Measurements from ENCODE around the gene FBXW7. TPM values are rescaled to one million over a fixed set of nuclear protein-coding genes. Genes with fewer than 3 reads are reported as not detected.
"Not testable (repeated sequence)": the region's sequence is repeated elsewhere in the genome, so short reads cannot be mapped to it uniquely, and the experiment has no call there.

Gene FBXW7
- total and polyA plus RNA-seq, 5 donors = 14.8 to 52.2 (median 47.3) TPM

DNA sequence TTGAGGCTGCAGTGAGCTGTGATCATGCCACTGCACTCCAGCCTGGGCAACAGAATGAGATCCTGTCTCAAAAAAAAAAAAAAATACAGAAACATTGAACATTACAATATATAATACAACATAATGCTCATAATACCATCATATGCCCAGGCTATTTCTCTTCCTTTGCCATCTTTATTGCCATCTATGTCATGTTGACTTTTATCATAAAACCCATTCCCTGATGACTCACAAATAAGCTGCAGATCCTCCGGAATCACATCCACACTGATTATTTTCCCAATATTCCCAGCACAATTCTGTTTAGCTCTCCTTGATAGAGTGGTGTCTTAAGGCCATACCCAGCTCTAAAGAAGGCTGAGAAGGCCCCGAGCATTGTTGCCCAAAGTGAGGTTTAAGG is 9.2 kb upstream of the FBXW7 start:
- no peak for ATAC-seq
- Histone ChIP-seq H3K27ac (ENCODE audit: low read length) (no peak overlapping the region), H3K27me3 (ENCODE audit: control insufficient read depth, insufficient read depth) (no peaks in the 10 kb centered on the region), H3K4me3 (ENCODE audit: low read length) (no peak overlapping the region), H3K9me3 (ENCODE audit: control insufficient read depth, low read length) (no peaks in the 10 kb centered on the region), H3K4me1 (ENCODE audit: control insufficient read depth, insufficient read depth, low read length) (no peaks in the 10 kb centered on the region)
- intact Hi-C loops (cut with DNase I) = no loop called here
- WGBS = 88% methylated on average over 2 of the region's 2 CpGs
- no peak for DNase-seq

DNA sequence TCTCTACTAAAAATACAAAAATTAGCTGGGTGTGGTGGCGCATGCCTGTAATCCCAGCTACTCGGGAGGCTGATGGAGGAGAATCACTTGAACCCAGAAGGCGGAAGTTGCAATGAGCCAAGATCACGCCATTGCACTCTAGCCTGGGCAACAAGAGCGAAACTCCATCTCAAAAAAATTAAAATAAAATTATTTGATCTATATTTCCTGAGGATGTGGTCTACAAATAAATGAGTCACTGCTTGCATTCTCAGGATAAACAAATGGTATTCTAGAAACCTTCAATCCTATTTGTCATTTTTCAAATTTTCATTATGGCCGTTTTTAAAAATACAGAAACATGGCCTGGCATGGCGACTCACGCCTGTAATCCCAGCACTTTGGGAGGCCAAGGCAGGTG is 8.6 kb upstream of the FBXW7 start:
- H3K27ac ChIP-seq (ENCODE audit: low read length); H3K4me1 ChIP-seq (ENCODE audit: control insufficient read depth, insufficient read depth, low read length); ATAC-seq; H3K9me3 ChIP-seq (ENCODE audit: control insufficient read depth, low read length); H3K27me3 ChIP-seq (ENCODE audit: control insufficient read depth, insufficient read depth); intact Hi-C loops (cut with DNase I); DNase-seq; H3K4me3 ChIP-seq (ENCODE audit: low read length): not testable (repeated sequence)
- 94% methylated on average over 8 of the region's 8 CpGs for WGBS

DNA sequence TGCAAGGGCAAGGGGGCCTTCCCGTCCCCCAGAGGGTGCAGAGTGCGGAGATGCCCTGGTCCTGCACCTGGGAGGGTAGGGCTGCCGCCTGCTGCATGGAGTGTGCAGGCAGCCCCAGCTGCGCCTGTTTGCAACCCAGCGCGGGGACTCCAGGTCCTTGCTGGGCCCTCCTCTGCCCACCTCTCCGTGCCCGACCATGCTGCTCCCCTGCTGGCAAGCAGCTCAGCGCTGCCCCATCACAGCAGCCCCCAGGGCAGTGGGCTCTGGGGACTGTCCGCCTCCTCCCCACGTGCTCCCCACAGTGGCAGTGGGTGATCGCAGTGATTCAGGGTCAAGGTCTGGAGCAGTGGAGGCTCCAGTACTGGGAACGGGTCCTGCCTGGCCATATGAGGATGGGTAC is 5.0 kb upstream of the FBXW7 start:
- no peaks in the 10 kb centered on the region for H3K9me3 ChIP-seq (ENCODE audit: control insufficient read depth, low read length)
- no peak for ATAC-seq
- WGBS = 91% methylated on average over 13 of the region's 13 CpGs
- H3K4me3 ChIP-seq (ENCODE audit: low read length) = no peak overlapping the region
- no peaks in the 10 kb centered on the region for H3K27me3 ChIP-seq (ENCODE audit: control insufficient read depth, insufficient read depth)
- H3K4me1 ChIP-seq (ENCODE audit: control insufficient read depth, insufficient read depth, low read length) = no peaks in the 10 kb centered on the region
- intact Hi-C loops (cut with DNase I) = no loop called here
- peak in 1 of 3 donors; percentile 44 for DNase-seq
- H3K27ac ChIP-seq (ENCODE audit: low read length) = no peak overlapping the region

DNA sequence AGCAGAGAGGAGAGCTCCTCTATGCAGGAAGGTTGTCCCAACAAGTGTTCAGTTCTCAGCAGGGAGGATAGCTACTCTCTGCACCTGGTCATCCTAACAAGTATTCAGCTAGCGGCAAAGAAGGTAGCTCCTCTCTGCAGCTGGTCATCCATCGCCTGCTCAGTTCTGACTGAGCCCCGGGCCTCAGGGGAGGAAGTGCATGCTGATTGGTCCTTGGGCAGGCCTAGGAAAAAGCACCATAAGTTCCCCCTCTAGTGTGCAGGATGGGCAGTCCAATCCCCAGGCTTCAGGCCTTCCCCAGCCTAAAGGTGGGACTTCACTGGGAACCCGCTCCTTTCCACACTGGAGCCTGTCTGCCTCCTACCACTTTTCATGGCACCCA is 4.4 kb upstream of the FBXW7 start:
- 94% methylated on average over 4 of the region's 4 CpGs for WGBS
- Histone ChIP-seq H3K27ac (ENCODE audit: low read length) (no peak overlapping the region), H3K4me1 (ENCODE audit: control insufficient read depth, insufficient read depth, low read length) (no peaks in the 10 kb centered on the region), H3K27me3 (ENCODE audit: control insufficient read depth, insufficient read depth) (no peaks in the 10 kb centered on the region), H3K9me3 (ENCODE audit: control insufficient read depth, low read length) (no peaks in the 10 kb centered on the region), H3K4me3 (ENCODE audit: low read length) (no peak overlapping the region)
- ATAC-seq (no peak), DNase-seq (no peak)
- intact Hi-C loops (cut with DNase I) = no loop called here

DNA sequence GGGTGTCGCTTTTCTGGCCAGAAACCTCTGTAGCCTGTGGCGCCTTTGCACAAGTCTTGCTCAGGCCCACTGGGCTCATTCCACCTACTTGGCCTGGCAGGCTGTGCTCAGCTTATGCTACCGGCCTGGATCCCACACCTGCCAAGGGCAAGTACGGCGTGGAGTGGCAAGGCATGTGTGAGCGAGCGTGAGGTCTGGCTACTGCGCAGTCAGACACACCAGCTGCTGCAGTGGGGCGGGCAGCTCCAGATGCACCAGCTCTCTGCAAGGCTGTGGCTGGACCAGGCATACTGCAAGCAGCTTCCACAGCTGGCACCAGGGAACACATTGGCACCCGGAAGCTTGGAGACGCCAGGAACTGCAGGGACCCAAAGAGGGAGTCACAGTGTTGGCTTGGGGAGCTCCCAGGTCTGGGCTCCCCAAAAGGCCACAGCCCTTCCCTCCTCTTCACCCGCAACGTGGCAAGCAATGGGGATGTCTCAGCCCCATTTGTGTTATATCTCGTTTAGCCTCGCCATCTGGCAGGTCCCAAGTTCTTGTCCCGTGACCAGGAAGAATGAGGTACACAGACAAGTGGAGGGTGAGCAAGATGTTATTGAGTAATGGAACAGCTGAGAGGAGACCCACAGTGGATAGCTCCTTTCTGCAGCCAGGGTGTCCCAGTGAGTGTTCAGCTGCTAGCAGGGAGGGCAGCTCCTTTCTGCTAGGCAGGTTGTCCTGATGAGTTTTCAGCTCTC is 3.8 kb upstream of the FBXW7 start:
- Histone ChIP-seq H3K4me1 (ENCODE audit: control insufficient read depth, insufficient read depth, low read length) (no peaks in the 10 kb centered on the region), H3K27me3 (ENCODE audit: control insufficient read depth, insufficient read depth) (no peaks in the 10 kb centered on the region), H3K9me3 (ENCODE audit: control insufficient read depth, low read length) (no peaks in the 10 kb centered on the region), H3K4me3 (ENCODE audit: low read length) (no peak overlapping the region), H3K27ac (ENCODE audit: low read length) (no peak overlapping the region)
- DNase-seq = no peak
- 97% methylated on average over 16 of the region's 16 CpGs for WGBS
- ATAC-seq = no peak
- intact Hi-C loops (cut with DNase I) = no loop called here

DNA sequence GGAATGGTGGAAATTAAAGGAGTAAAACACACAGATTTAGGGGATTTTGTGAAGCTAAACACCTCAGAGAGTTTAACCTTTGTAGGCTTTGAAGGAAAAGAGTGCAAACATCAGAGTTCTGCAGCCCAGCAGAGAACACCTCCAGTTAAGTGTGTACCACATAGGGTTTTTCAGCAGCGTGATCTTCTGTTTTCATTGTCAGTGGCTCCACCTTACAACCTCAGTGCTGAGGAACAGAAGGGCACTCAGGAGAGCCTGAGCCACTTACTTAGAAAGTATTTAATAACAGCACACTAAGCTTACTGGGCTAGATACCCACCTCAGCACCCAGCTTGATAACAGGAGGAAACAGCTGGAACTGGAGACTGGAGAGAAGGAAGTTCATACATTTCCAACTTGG is 2.0 kb upstream of the FBXW7 start:
- Histone ChIP-seq H3K4me1 (ENCODE audit: control insufficient read depth, insufficient read depth, low read length) (no peaks in the 10 kb centered on the region), H3K9me3 (ENCODE audit: control insufficient read depth, low read length) (no peaks in the 10 kb centered on the region), H3K27me3 (ENCODE audit: control insufficient read depth, insufficient read depth) (no peaks in the 10 kb centered on the region), H3K27ac (ENCODE audit: low read length) (no peak overlapping the region), H3K4me3 (ENCODE audit: low read length) (no peak overlapping the region)
- DNase-seq (no peak), ATAC-seq (no peak)
- WGBS = 85% methylated on average over 1 of the region's 1 CpG
- intact Hi-C loops (cut with DNase I) = no loop called here

DNA sequence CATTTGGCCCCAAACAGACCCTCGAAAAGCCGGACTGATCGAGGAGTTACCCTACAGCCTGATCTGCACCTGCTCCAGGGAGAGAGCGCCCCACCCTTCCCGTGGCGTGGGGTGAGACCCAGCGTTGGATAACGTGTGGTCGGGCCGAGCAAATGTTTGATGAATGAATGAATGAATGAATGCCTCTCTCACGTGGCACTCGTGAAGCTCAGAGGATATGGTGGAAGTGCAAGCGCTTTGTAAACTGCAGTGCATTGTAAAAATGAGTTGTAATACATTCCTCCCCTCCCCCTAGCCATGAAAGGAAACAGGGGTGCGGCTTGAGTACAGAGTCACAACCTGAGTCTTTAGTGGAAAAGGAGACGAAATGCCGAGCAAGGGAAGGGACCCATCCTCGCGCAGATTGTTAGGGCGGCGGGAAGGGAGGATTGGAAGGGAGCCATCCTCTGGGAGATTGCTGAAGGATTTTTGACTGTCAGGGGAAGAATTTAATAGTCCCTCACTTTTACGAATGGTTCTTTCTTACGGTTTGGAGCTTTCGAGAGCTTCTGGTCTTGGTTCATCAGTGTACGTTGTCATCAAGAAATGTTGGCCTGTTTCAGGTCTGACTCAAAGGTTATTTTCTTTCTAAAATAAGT is 772 bp upstream of the FBXW7 start:
- peak; percentile 18 to 50 for ATAC-seq
- no peak for DNase-seq

DNA sequence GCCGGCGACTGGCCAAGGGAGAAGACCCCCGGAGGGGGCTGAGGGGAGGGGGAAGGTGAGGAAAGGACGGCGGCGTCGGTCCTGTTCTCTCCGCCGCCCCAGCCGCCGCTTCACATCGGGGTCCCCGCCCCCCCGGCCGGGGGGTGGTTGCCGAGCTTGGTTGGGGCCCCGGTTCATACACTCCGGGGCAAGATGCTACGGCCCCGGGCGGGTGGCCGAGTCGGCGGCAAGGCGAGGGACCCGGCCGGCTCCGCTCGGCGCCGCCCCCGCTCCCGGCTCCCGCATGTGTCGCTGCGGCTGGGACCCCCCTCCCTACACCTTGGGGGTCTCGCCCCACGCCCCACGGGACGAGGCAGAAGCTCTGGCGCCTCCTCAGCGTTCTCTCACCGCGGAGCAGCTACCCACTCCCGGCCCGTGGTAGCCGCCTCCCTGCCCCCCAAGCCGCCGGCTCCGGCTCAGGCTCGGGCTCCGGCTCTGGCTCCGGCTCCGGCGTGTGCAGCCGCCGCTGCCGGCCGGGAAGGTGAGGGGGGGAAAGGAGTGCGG is 461 bp downstream of the FBXW7 start:
- intact Hi-C loops (cut with DNase I) = no loop called here
- peak in 1 of 2 donors; percentile 22 for ATAC-seq
- peak; percentile 35 to 77 (median 63) for DNase-seq
- Histone ChIP-seq H3K9me3 (ENCODE audit: control insufficient read depth, low read length) (no peaks in the 10 kb centered on the region), H3K4me1 (ENCODE audit: control insufficient read depth, insufficient read depth, low read length) (no peaks in the 10 kb centered on the region), H3K27me3 (ENCODE audit: control insufficient read depth, insufficient read depth) (no peaks in the 10 kb centered on the region), H3K4me3 (ENCODE audit: low read length) (peak overlapping the region; percentile 98), H3K27ac (ENCODE audit: low read length) (peak overlapping the region; percentile 91)
- WGBS = under 1% methylated on average over 60 of the region's 60 CpGs

More for the DNA sequence above, 772 bp upstream of the FBXW7 start:
- Histone ChIP-seq H3K27me3 (ENCODE audit: control insufficient read depth, insufficient read depth) (no peaks in the 10 kb centered on the region), H3K4me3 (ENCODE audit: low read length) (peak overlapping the region; percentile 98), H3K4me1 (ENCODE audit: control insufficient read depth, insufficient read depth, low read length) (no peaks in the 10 kb centered on the region), H3K9me3 (ENCODE audit: control insufficient read depth, low read length) (no peaks in the 10 kb centered on the region), H3K27ac (ENCODE audit: low read length) (peak overlapping the region; percentile 79)
- WGBS = under 1% methylated on average over 24 of the region's 24 CpGs
- intact Hi-C loops (cut with DNase I) = no loop called here

DNA sequence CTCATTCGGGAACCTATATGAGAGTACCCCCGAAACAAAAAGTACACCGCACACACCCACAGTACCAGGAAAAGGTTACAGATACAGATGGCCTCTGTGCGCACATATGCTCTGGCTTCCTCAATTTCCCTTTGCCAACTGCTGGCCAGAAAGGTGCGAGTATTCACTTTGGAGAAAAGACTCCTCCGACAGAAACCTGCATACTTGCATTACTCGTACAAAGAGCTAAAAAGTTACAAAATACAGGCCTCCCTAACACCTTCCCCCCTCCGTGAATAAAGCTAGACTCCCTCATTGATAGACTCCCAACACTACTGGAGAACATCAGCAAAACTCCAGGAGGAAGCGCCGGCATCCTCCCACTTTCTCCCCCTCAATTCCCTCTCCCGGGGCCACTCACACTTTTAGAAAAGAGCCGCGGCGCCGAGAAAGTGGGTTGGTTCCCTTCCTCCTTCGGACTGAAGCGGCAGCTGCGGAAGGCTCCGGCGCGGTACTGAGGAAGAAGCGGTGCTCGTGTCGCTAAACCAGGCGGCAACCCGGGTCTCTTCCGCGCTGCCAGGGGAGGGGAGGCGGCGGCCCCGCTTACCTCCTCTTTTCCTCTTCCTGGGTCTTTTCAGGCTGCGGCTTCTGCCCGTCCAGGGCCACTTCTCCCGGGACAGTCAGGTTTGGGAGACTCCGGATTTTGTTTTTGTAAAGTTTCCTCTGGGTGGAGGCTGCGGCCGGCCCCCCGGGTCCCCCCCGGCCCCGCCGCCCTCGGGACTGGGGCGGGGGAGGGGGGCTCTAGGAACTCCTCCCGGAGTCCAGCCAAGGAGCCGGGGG is 1.1 kb downstream of the FBXW7 start:
- 2% methylated on average over 45 of the region's 45 CpGs for WGBS
- intact Hi-C loops (cut with DNase I) = no loop called here
- peak overlapping the region; percentile 14 for H3K27ac ChIP-seq (ENCODE audit: low read length)
- DNase-seq = peak; percentile 29 to 74 (median 74)
- no peak for ATAC-seq
- no peaks in the 10 kb centered on the region for H3K4me1 ChIP-seq (ENCODE audit: control insufficient read depth, insufficient read depth, low read length)
- H3K4me3 ChIP-seq (ENCODE audit: low read length) = peak overlapping the region; percentile 98
- H3K9me3 ChIP-seq (ENCODE audit: control insufficient read depth, low read length) = no peaks in the 10 kb centered on the region
- no peaks in the 10 kb centered on the region for H3K27me3 ChIP-seq (ENCODE audit: control insufficient read depth, insufficient read depth)

DNA sequence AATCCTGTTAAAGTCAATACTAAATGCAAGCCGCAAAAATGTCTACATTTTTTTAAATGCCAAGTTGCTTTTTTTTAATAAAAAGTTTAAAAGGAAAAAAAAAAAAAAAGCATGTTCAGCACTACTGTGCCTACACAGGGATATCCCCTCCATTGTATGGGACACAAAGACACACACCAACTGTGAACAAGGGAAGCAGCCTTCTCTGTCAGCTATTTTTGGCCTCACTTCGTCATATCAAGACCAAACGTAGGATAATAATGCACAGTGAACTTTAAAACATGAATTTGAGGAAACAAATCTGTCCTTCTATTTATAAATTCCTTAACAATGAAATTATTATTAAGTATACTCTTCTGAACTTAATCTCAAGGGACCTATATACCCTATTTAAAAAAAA is 4.4 kb downstream of the FBXW7 start:
- Histone ChIP-seq H3K27me3 (ENCODE audit: control insufficient read depth, insufficient read depth) (no peaks in the 10 kb centered on the region), H3K9me3 (ENCODE audit: control insufficient read depth, low read length) (no peaks in the 10 kb centered on the region), H3K4me3 (ENCODE audit: low read length) (no peak overlapping the region), H3K4me1 (ENCODE audit: control insufficient read depth, insufficient read depth, low read length) (no peaks in the 10 kb centered on the region), H3K27ac (ENCODE audit: low read length) (no peak overlapping the region)
- intact Hi-C loops (cut with DNase I) = no loop called here
- 42% methylated on average over 3 of the region's 3 CpGs for WGBS
- DNase-seq (no peak), ATAC-seq (no peak)

DNA sequence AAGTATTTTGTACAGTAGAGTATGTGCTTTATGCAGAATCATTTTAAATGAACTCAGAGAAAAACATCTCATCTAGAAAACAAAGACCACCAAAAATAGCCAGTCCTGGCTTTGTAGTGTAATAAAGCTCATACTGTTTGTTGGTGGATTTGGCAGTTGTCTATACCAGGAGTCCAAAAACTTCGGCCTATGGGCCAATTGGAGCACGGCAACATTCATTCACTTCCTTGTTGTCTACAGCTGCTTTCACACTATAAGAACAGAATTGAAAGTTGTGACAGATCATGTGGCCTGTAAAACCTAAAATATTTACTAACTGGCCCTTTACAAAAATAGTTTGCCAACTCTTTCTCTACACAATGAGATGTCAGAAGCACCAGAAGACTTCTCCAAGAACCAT is 5.3 kb downstream of the FBXW7 start:
- Histone ChIP-seq H3K4me1 (ENCODE audit: control insufficient read depth, insufficient read depth, low read length) (no peaks in the 10 kb centered on the region), H3K27ac (ENCODE audit: low read length) (no peak overlapping the region), H3K4me3 (ENCODE audit: low read length) (no peak overlapping the region), H3K9me3 (ENCODE audit: control insufficient read depth, low read length) (no peaks in the 10 kb centered on the region), H3K27me3 (ENCODE audit: control insufficient read depth, insufficient read depth) (no peaks in the 10 kb centered on the region)
- ATAC-seq (no peak), DNase-seq (no peak)
- 75% methylated on average over 2 of the region's 2 CpGs for WGBS
- intact Hi-C loops (cut with DNase I) = no loop called here
